PFSK-1 (cell line): ENCODE results near the gene RGL3.

Source experiments
- FOXP2 ChIP-seq: optimal IDR thresholded peaks from 2 replicates; pipeline ENCODE3; 2011; ENCODE audit warnings: borderline replicate concordance, control low read depth, inconsistent platforms; ENCODE audit not compliant: insufficient read depth; ENCODE audit errors: extremely low read length, extremely low read depth
- POLR2AphosphoS5 ChIP-seq: IDR thresholded peaks from 2 replicates; pipeline ENCODE4 v1.6.1; 2012; ENCODE audit warnings: low read depth, mild to moderate bottlenecking, control low read depth, low read length, moderate library complexity
- SIN3A ChIP-seq: IDR thresholded peaks from 2 replicates; pipeline ENCODE4 v1.6.1; 2012; ENCODE audit warnings: mild to moderate bottlenecking, low read length, moderate library complexity, borderline replicate concordance; ENCODE audit not compliant: insufficient read depth
- TAF1 ChIP-seq: IDR thresholded peaks from 2 replicates; pipeline ENCODE4 v1.6.1; 2012; ENCODE audit warnings: low read length, control low read depth, borderline replicate concordance; ENCODE audit not compliant: insufficient read depth
- TF ChIP-seq, protein P1 (sequence below), 2 experiments: IDR thresholded peaks; 2 replicates each; pipeline versions ENCODE4 v1.6.1 to v1.8.0; 2011 to 2012; ENCODE audit warnings: low read depth in 2 of 2, low read length in 2 of 2, control low read depth in 1 of 2, inconsistent platforms in 1 of 2, mild to moderate bottlenecking in 1 of 2, moderate library complexity in 1 of 2; ENCODE audit not compliant: insufficient read depth in 1 of 2

Gene RGL3

DNA sequence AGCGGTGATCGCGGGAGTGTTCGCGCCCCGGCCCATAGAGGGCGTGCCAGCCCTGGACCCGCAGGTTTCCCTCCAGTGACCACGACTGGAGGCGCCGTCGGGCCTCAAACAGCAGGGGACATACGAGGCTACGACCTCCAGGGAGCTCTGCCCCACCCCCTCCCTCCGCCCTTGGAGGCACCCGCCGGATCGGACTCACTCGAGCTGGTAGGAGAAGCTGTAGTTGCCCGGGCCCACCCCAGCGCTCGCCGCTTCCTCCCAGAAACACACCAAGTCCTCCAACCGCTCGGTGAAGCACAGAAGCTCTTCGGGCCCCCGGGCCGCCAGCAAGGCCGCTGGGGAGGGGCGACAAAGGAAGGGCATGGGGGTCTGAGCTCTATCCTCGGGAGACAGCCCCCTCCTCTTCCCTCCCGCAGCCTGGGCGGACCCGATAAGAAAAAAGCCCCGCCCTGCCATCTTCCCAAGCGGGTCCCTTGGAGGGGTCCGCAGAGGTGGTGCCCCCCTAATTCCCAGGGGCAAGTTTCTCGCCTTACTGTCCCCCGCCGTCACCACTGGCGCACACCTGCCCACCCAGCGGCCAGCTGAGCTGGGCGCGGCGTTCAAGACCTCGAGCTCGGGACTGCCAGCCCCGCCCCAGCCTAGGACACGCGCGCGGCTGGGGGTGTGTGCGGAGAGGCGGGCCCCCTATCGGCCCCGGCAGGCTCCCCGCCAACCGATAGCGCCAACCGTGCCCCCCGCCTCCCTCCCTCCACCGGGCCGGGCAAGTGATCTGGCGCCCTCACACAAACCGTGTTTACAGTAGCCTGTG, 36.0 kb downstream of the RGL3 start:
- TF ChIP-seq TAF1 (no peak), FOXP2 (no peak), POLR2AphosphoS5 (no peak), SIN3A (no peak)
- TF ChIP-seq, protein P1, sequence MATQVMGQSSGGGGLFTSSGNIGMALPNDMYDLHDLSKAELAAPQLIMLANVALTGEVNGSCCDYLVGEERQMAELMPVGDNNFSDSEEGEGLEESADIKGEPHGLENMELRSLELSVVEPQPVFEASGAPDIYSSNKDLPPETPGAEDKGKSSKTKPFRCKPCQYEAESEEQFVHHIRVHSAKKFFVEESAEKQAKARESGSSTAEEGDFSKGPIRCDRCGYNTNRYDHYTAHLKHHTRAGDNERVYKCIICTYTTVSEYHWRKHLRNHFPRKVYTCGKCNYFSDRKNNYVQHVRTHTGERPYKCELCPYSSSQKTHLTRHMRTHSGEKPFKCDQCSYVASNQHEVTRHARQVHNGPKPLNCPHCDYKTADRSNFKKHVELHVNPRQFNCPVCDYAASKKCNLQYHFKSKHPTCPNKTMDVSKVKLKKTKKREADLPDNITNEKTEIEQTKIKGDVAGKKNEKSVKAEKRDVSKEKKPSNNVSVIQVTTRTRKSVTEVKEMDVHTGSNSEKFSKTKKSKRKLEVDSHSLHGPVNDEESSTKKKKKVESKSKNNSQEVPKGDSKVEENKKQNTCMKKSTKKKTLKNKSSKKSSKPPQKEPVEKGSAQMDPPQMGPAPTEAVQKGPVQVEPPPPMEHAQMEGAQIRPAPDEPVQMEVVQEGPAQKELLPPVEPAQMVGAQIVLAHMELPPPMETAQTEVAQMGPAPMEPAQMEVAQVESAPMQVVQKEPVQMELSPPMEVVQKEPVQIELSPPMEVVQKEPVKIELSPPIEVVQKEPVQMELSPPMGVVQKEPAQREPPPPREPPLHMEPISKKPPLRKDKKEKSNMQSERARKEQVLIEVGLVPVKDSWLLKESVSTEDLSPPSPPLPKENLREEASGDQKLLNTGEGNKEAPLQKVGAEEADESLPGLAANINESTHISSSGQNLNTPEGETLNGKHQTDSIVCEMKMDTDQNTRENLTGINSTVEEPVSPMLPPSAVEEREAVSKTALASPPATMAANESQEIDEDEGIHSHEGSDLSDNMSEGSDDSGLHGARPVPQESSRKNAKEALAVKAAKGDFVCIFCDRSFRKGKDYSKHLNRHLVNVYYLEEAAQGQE (IDR thresholded peaks at IDR 0.05; ENCODE audit: insufficient read depth in 1 of 2, low read depth in 2 of 2, low read length in 2 of 2), result no peak

DNA sequence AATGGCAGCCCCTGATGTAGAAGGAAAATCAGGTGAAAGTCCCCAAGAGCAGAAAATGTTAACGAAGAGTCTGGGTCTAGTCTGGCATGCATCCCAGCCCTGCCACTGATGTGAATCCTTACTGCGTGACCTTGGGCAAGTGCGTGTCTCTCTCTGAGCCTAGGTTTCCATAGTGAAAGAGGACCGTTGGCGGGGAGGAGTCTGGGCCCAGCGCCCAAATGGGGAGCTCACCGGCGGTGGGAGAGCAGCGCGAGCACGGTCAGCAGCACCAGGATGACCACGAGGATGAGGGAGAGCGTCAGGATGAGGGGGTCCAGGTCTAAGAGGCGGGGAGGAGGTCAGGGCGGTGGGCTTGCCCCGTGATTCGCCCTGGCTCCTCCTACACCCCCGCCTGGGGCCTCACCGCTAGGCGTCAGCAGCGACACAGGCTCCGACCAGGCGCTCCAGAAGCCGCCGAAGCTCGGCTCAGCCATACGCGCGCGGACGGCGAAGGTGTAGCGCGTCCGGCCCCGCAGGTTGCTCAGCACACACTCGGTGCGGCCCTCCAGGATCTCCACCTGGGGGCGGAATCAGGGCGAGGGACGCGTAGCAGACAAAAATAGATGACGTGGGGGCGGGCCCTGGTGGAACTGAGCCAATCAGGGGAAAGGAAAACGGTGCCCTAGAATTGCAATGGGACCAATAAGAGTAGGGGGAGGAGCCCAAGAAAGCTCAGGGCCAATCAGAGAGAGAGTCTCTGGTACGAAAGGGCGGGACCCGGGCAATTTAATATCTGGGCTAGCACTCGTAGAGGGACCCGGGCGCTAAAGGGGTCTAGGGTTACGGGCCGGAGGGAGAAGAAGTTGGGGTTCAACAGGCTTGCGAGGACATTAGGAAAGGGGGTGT, 38.2 kb downstream of the RGL3 start:
- peak; percentile 71 for TF ChIP-seq POLR2AphosphoS5
- TF ChIP-seq, protein P1 (IDR thresholded peaks at IDR 0.05; ENCODE audit: insufficient read depth in 1 of 2, low read depth in 2 of 2, low read length in 2 of 2), result no peak
- peak; percentile 52 for TF ChIP-seq FOXP2

DNA sequence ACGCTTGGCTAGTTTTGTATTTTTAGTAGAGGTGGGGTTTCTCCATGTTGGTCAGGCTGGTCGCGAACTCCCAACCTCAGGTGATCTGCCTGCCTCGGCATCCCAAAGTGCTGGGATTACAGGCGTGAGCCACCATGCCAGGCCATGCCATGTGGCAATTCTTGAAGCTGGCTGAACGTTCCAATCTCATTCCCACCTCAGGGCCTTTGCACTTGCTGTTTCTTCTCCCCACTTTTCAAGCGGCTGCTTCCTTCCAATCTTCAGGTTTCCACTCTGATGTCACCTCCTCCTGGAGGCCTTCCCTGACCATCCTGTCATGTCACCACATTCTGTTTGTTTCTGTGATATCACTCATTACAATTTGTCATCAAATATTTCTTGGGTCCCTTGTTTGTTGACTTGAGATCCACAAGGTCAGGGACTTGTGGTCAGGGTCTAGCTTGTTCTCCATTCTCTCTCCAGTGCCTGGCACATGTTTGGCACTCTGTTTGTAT, 39.2 kb downstream of the RGL3 start:
- TF ChIP-seq SIN3A, result no peak
- TF ChIP-seq FOXP2, result no peak
- no peak for TF ChIP-seq POLR2AphosphoS5
- TF ChIP-seq TAF1, result no peak
- TF ChIP-seq, protein P1 (IDR thresholded peaks at IDR 0.05; ENCODE audit: insufficient read depth in 1 of 2, low read depth in 2 of 2, low read length in 2 of 2), result no peak

DNA sequence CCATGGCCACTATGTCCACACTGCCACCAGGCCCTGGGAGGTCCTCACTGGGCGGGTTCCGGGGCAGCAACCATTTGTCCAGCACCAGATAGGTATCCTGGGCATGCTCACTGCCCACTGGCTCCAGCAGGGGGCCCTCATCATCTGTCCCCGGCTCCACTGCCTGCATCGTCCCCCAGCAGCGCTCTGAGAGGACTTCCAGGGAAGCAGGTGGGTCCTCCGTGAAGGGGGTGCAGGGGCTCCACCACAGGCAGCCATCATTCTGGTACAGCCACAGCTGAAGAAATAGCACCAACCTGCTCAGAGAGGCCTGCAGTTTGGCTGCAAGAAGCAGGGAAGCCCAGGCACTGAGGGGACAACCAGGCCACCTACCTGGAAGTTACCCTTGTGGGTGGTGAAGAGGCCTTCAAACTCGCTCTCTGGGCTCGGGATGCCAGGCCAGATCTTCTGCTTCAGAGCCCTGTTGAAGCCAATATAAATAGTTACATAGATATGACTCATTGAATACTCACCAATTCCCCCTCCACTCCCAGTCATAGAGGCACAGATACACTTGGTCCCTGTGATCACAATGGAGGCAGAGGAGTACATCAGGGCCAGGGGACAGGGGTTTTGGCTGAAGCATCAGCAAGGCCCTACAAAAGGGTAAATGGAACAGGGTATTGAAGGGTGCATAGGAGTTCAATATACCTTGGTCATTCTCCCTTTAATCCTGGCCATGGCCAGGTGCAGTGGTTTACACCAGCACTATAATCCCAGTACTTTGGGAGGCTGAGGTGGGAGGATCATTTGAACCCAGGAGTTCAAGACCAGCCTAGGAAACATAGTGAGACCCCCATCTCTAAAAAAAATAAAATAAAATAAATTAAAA, 40.6 kb downstream of the RGL3 start:
- no peak for TF ChIP-seq FOXP2
- TF ChIP-seq, protein P1 (IDR thresholded peaks at IDR 0.05; ENCODE audit: insufficient read depth in 1 of 2, low read depth in 2 of 2, low read length in 2 of 2), result no peak
- TF ChIP-seq SIN3A, result no peak
- TF ChIP-seq POLR2AphosphoS5, result no peak
